ENCODE data around the gene ANKRD10.
A peak's percentile ranks its signal among the peaks of the same experiment; 100 is the strongest.

Gene ANKRD10

GRCh38 chr13:110885966-110886869 lies 28.7 kb downstream of the ANKRD10 start:
- DNase-seq (ENCODE audit: low read depth in 2 of 2), result no peak

- DNase-seq (ENCODE audit: low read depth in 2 of 2), result no peak
These were observed 29.4 kb downstream of the ANKRD10 start for GRCh38 chr13:110885516-110885915.

- no peak for DNase-seq (ENCODE audit: low read depth in 2 of 2)
These were observed 30.4 kb downstream of the ANKRD10 start for GRCh38 chr13:110884517-110884916.

- no peak for DNase-seq (ENCODE audit: low read depth in 2 of 2)
These were observed 31.3 kb downstream of the ANKRD10 start for GRCh38 chr13:110883542-110883941.

- DNase-seq (ENCODE audit: low read depth in 2 of 2), result no peak
These were observed 31.9 kb downstream of the ANKRD10 start for GRCh38 chr13:110882972-110883371.

GRCh38 chr13:110881839-110882627 lies 32.8 kb downstream of the ANKRD10 start:
- no peak for DNase-seq (ENCODE audit: low read depth in 2 of 2)

GRCh38 chr13:110880627-110881026 lies 34.2 kb downstream of the ANKRD10 start:
- DNase-seq (ENCODE audit: low read depth in 2 of 2), result no peak

- DNase-seq (ENCODE audit: low read depth in 2 of 2), result no peak
These were observed 35.4 kb downstream of the ANKRD10 start for GRCh38 chr13:110879482-110879881.

- no peak for DNase-seq (ENCODE audit: low read depth in 2 of 2)
These were observed 37.1 kb downstream of the ANKRD10 start for GRCh38 chr13:110877737-110878258.

- no peak for DNase-seq (ENCODE audit: low read depth in 2 of 2)
These were observed 38.3 kb downstream of the ANKRD10 start for GRCh38 chr13:110876609-110877008.

- DNase-seq (ENCODE audit: low read depth in 2 of 2), result no peak
These were observed 39.6 kb downstream of the ANKRD10 start for GRCh38 chr13:110875241-110875640.

- peak; percentile 12 to 50 for DNase-seq (ENCODE audit: low read depth in 2 of 2)
These were observed 40.3 kb downstream of the ANKRD10 start for GRCh38 chr13:110874508-110874960.

- DNase-seq (ENCODE audit: low read depth in 2 of 2), result no peak
These were observed 41.0 kb downstream of the ANKRD10 start for GRCh38 chr13:110873639-110874507.

GRCh38 chr13:110872768-110873638 lies 41.9 kb downstream of the ANKRD10 start:
- no peak for DNase-seq (ENCODE audit: low read depth in 2 of 2)

GRCh38 chr13:110872034-110872767 lies 42.7 kb downstream of the ANKRD10 start:
- DNase-seq (ENCODE audit: low read depth in 2 of 2), result no peak

- DNase-seq (ENCODE audit: low read depth in 2 of 2), result peak; percentile 11 to 21
These were observed 44.8 kb downstream of the ANKRD10 start for GRCh38 chr13:110869805-110870706.

- no peak for DNase-seq (ENCODE audit: low read depth in 2 of 2)
These were observed 45.6 kb downstream of the ANKRD10 start for GRCh38 chr13:110869231-110869804.

GRCh38 chr13:110868720-110869119 lies 46.1 kb downstream of the ANKRD10 start:
- DNase-seq (ENCODE audit: low read depth in 2 of 2), result no peak
